GM23338 (cell line): ENCODE data around the gene NLGN1. TPM values are rescaled to one million over a fixed set of nuclear protein-coding genes. Genes with fewer than 3 reads are reported as not detected.
A peak's percentile ranks its signal among the peaks of the same experiment; 100 is the strongest.

Experiments
- ATAC-seq: fragments of 200-7000 bp; cut with Tn5 transposase; 3 replicates; pipeline ENCODE4 v1.9.1; 2020
- DNase-seq: peaks from one replicate; pipeline ENCODE4 v3.0.0-alpha.2; 2015; ENCODE audit warnings: low spot score
- H2AFZ ChIP-seq: fragments of 200-600 bp; sonication (generic); 2 replicates; pipeline ENCODE4 v1.8.0; 2016; ENCODE audit warnings: antibody characterized with exemption, mild to moderate bottlenecking, moderate library complexity
- H3F3A ChIP-seq: fragments of 200-600 bp; sonication (generic); replicated peaks from 2 replicates; pipeline ENCODE4 v1.8.0; 2017; ENCODE audit warnings: antibody characterized with exemption, mixed run types, low read depth
- H3K27ac ChIP-seq: fragments of 200-600 bp; sonication (generic); 2 replicates; pipeline ENCODE4 v1.6.1; 2016; ENCODE audit warnings: low read depth
- H3K27me3 ChIP-seq: fragments of 200-600 bp; sonication (generic); 2 replicates; pipeline ENCODE4 v1.8.0; 2016; ENCODE audit warnings: mild to moderate bottlenecking, mixed run types, moderate library complexity; ENCODE audit not compliant: insufficient read depth
- H3K36me3 ChIP-seq: fragments of 200-600 bp; sonication (generic); 2 replicates; pipeline ENCODE4 v1.8.0; 2016; ENCODE audit warnings: mild to moderate bottlenecking; ENCODE audit not compliant: insufficient read depth
- H3K4me1 ChIP-seq: fragments of 200-600 bp; sonication (generic); 2 replicates; pipeline ENCODE4 v1.8.0; 2016; ENCODE audit warnings: mild to moderate bottlenecking, moderate library complexity; ENCODE audit not compliant: insufficient read depth
- H3K4me2 ChIP-seq: fragments of 200-600 bp; sonication (generic); 2 replicates; pipeline ENCODE4 v1.7.1; 2017; ENCODE audit warnings: mixed run types
- H3K4me3 ChIP-seq: fragments of 200-600 bp; sonication (generic); 2 replicates; pipeline ENCODE4 v1.6.1; 2016; ENCODE audit warnings: mixed run types
- H3K79me2 ChIP-seq: fragments of 200-600 bp; sonication (generic); replicated peaks from 2 replicates; pipeline ENCODE4 v1.8.0; 2017; ENCODE audit warnings: mild to moderate bottlenecking; ENCODE audit not compliant: insufficient read depth
- H3K9me2 ChIP-seq: fragments of 200-600 bp; sonication (generic); 2 replicates; pipeline ENCODE4 v1.8.0; 2017; ENCODE audit not compliant: insufficient read depth
- H4K20me1 ChIP-seq: fragments of 200-600 bp; sonication (generic); replicated peaks from 2 replicates; pipeline ENCODE4 v1.8.0; 2017; ENCODE audit warnings: mild to moderate bottlenecking; ENCODE audit not compliant: insufficient read depth
- H3K27ac Mint-ChIP-seq: 2 replicates; pipeline ENCODE4 v1.8.0; 2020; ENCODE audit warnings: inconsistent platforms, mild to moderate bottlenecking, moderate library complexity, mixed read lengths
- H3K27me3 Mint-ChIP-seq: 3 replicates; pipeline ENCODE4 v1.8.0; 2022; ENCODE audit warnings: low read depth, mild to moderate bottlenecking, moderate library complexity, mixed read lengths, inconsistent platforms; ENCODE audit not compliant: insufficient read depth, poor library complexity
- H3K36me3 Mint-ChIP-seq: 3 replicates; pipeline ENCODE4 v1.8.0; 2021; ENCODE audit warnings: low read depth, mild to moderate bottlenecking, inconsistent platforms, moderate library complexity, mixed read lengths
- H3K4me1 Mint-ChIP-seq: 3 replicates; pipeline ENCODE4 v1.8.0; 2020; ENCODE audit warnings: mild to moderate bottlenecking, inconsistent platforms, mixed read lengths
- H3K4me3 Mint-ChIP-seq: 3 replicates; pipeline ENCODE4 v1.8.0; 2021; ENCODE audit warnings: moderate library complexity, mild to moderate bottlenecking, inconsistent platforms, mixed read lengths
- H3K9me3 Mint-ChIP-seq: 3 replicates; pipeline ENCODE4 v1.8.0; 2020; ENCODE audit warnings: moderate library complexity, mild to moderate bottlenecking, inconsistent platforms, mixed read lengths
- CREB1 ChIP-seq: fragments of 250-450 bp; sonication (Bioruptor Pico); IDR thresholded peaks from 2 replicates; pipeline ENCODE4 v1.5.0; 2020; ENCODE audit warnings: low read depth, mild to moderate bottlenecking, moderate library complexity
- ETS1 ChIP-seq: IDR thresholded peaks from 2 replicates; pipeline ENCODE4 v1.6.1; 2016; ENCODE audit warnings: antibody characterized with exemption
- EZH2 ChIP-seq: fragments of 200-600 bp; sonication (generic); IDR thresholded peaks from one replicate; pipeline ENCODE4 v1.8.0; 2017; ENCODE audit warnings: antibody characterized with exemption, mild to moderate bottlenecking, low read depth; ENCODE audit not compliant: unreplicated experiment
- JUNB ChIP-seq: IDR thresholded peaks from one replicate; pipeline ENCODE4 v1.6.1; 2016; ENCODE audit warnings: antibody characterized with exemption; ENCODE audit not compliant: unreplicated experiment
- NANOG ChIP-seq: IDR thresholded peaks from 2 replicates; pipeline ENCODE4 v1.6.1; 2016; ENCODE audit warnings: antibody characterized with exemption, borderline replicate concordance
- POLR2AphosphoS5 ChIP-seq: IDR thresholded peaks from 2 replicates; pipeline ENCODE4 v1.6.1; 2016; ENCODE audit warnings: antibody characterized with exemption, low read depth
- REST ChIP-seq: IDR thresholded peaks from one replicate; pipeline ENCODE4 v1.6.1; 2018; ENCODE audit warnings: antibody characterized with exemption; ENCODE audit not compliant: unreplicated experiment
- STAT1 ChIP-seq: IDR thresholded peaks from one replicate; pipeline ENCODE4 v1.6.1; 2016; ENCODE audit warnings: antibody characterized with exemption; ENCODE audit not compliant: unreplicated experiment
- polyA plus RNA-seq: library from polyadenylated mRNA; unstranded; fragments of >200 nt; fragmentation: Nextera tagmentation; extraction: Ambion mirVana; gene quantifications from 2 replicates; pipeline ENCODE4 v1.2.1, GENCODE V29; 2016
- total RNA-seq: library from RNA; depleted of rRNA; stranded (reverse); fragments of >200 nt; shearing (Covaris generic); gene quantifications from 2 replicates; pipeline ENCODE4 v1.2.3, GENCODE V29; 2014
- TF ChIP-seq, protein P1 (sequence below), 2 experiments: fragments of 200-600 bp in 1 of 2; sonication (generic) in 1 of 2; conservative IDR thresholded peaks; 2 replicates each; pipeline versions ENCODE4 v1.5.1 to v1.6.1; 2016 to 2017; ENCODE audit warnings: antibody characterized with exemption in 2 of 2, low read depth in 2 of 2, mild to moderate bottlenecking in 2 of 2, moderate library complexity in 1 of 2
- TF ChIP-seq, protein P2 (sequence below): fragments of 250-450 bp; sonication (Bioruptor Pico); IDR thresholded peaks from 2 replicates; pipeline ENCODE4 v1.5.0; 2020; ENCODE audit warnings: mild to moderate bottlenecking, moderate library complexity

The NLGN1 gene
- total and polyA plus RNA-seq, 2 experiments from 2014 or later = 6.5 to 18.6 TPM

GRCh38 chr3:174206607-174207192 lies 809.2 kb downstream of the NLGN1 start:
- Mint-ChIP-seq H3K27ac (no peak overlapping the region), H3K4me3 (no peak overlapping the region), H3K4me1 (peaks cover 14% of the 10 kb centered on the region), H3K9me3 (peaks cover 5% of the 10 kb centered on the region), H3K36me3 (peaks cover 11% of the 10 kb centered on the region; the same call in 2 of the 3 replicates), H3K27me3 (peaks cover 1% of the 10 kb centered on the region)
- DNase-seq (peak; percentile 11), ATAC-seq (no peak)
- no peaks in the 10 kb centered on the region for H3K27me3 ChIP-seq
- H4K20me1 ChIP-seq = no peaks in the 10 kb centered on the region
- H3K36me3 ChIP-seq = no peaks in the 10 kb centered on the region
- H3K4me3 ChIP-seq = no peak overlapping the region
- no peak for TF ChIP-seq STAT1
- TF ChIP-seq EZH2 = no peak
- TF ChIP-seq, protein P1, sequence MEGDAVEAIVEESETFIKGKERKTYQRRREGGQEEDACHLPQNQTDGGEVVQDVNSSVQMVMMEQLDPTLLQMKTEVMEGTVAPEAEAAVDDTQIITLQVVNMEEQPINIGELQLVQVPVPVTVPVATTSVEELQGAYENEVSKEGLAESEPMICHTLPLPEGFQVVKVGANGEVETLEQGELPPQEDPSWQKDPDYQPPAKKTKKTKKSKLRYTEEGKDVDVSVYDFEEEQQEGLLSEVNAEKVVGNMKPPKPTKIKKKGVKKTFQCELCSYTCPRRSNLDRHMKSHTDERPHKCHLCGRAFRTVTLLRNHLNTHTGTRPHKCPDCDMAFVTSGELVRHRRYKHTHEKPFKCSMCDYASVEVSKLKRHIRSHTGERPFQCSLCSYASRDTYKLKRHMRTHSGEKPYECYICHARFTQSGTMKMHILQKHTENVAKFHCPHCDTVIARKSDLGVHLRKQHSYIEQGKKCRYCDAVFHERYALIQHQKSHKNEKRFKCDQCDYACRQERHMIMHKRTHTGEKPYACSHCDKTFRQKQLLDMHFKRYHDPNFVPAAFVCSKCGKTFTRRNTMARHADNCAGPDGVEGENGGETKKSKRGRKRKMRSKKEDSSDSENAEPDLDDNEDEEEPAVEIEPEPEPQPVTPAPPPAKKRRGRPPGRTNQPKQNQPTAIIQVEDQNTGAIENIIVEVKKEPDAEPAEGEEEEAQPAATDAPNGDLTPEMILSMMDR (conservative IDR thresholded peaks at IDR 0.05; ENCODE audit: low read depth in 2 of 2) = no peak
- no peak for TF ChIP-seq POLR2AphosphoS5
- no peak for TF ChIP-seq ETS1
- no peak for TF ChIP-seq JUNB
- no peak for TF ChIP-seq REST
- TF ChIP-seq, protein P2, sequence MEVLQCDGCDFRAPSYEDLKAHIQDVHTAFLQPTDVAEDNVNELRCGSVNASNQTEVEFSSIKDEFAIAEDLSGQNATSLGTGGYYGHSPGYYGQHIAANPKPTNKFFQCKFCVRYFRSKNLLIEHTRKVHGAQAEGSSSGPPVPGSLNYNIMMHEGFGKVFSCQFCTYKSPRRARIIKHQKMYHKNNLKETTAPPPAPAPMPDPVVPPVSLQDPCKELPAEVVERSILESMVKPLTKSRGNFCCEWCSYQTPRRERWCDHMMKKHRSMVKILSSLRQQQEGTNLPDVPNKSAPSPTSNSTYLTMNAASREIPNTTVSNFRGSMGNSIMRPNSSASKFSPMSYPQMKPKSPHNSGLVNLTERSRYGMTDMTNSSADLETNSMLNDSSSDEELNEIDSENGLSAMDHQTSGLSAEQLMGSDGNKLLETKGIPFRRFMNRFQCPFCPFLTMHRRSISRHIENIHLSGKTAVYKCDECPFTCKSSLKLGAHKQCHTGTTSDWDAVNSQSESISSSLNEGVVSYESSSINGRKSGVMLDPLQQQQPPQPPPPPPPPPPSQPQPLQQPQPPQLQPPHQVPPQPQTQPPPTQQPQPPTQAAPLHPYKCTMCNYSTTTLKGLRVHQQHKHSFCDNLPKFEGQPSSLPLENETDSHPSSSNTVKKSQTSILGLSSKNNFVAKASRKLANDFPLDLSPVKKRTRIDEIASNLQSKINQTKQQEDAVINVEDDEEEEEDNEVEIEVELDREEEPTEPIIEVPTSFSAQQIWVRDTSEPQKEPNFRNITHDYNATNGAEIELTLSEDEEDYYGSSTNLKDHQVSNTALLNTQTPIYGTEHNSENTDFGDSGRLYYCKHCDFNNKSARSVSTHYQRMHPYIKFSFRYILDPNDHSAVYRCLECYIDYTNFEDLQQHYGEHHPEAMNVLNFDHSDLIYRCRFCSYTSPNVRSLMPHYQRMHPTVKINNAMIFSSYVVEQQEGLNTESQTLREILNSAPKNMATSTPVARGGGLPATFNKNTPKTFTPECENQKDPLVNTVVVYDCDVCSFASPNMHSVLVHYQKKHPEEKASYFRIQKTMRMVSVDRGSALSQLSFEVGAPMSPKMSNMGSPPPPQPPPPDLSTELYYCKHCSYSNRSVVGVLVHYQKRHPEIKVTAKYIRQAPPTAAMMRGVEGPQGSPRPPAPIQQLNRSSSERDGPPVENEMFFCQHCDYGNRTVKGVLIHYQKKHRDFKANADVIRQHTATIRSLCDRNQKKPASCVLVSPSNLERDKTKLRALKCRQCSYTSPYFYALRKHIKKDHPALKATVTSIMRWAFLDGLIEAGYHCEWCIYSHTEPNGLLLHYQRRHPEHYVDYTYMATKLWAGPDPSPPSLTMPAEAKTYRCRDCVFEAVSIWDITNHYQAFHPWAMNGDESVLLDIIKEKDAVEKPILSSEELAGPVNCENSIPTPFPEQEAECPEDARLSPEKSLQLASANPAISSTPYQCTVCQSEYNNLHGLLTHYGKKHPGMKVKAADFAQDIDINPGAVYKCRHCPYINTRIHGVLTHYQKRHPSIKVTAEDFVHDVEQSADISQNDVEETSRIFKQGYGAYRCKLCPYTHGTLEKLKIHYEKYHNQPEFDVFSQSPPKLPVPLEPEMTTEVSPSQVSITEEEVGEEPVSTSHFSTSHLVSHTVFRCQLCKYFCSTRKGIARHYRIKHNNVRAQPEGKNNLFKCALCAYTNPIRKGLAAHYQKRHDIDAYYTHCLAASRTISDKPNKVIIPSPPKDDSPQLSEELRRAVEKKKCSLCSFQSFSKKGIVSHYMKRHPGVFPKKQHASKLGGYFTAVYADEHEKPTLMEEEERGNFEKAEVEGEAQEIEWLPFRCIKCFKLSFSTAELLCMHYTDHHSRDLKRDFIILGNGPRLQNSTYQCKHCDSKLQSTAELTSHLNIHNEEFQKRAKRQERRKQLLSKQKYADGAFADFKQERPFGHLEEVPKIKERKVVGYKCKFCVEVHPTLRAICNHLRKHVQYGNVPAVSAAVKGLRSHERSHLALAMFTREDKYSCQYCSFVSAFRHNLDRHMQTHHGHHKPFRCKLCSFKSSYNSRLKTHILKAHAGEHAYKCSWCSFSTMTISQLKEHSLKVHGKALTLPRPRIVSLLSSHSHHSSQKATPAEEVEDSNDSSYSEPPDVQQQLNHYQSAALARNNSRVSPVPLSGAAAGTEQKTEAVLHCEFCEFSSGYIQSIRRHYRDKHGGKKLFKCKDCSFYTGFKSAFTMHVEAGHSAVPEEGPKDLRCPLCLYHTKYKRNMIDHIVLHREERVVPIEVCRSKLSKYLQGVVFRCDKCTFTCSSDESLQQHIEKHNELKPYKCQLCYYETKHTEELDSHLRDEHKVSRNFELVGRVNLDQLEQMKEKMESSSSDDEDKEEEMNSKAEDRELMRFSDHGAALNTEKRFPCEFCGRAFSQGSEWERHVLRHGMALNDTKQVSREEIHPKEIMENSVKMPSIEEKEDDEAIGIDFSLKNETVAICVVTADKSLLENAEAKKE (CRISPR knock-in tag) = no peak
- no peak for TF ChIP-seq NANOG
- TF ChIP-seq CREB1 (CRISPR knock-in tag) = no peak
- H3K9me2 ChIP-seq = no peaks in the 10 kb centered on the region; the same call in 1 of the 2 replicates
- no peak overlapping the region for H3K27ac ChIP-seq
- H2AFZ ChIP-seq = no peak overlapping the region
- H3K79me2 ChIP-seq = no peaks in the 10 kb centered on the region
- no peak overlapping the region for H3K4me2 ChIP-seq
- no peaks in the 10 kb centered on the region for H3F3A ChIP-seq
- peaks cover 20% of the 10 kb centered on the region; the same call in 1 of the 2 replicates for H3K4me1 ChIP-seq
